ENCODE results near the gene PLEKHH2. TPM values are rescaled to one million over a fixed set of nuclear protein-coding genes. Genes with fewer than 3 reads are reported as not detected.

The PLEKHH2 gene
- polyA plus RNA-seq, 1 donor = 14.7 TPM

GRCh38 chr2:43787895-43788294 lies 150.8 kb downstream of the PLEKHH2 start:
- peaks cover 27% of the 10 kb centered on the region for H3K36me3 ChIP-seq (ENCODE audit: control insufficient read depth, insufficient read depth, low read length)
- H3K27ac ChIP-seq (ENCODE audit: low read length) = no peak overlapping the region
- no peaks in the 10 kb centered on the region for H3K4me1 ChIP-seq (ENCODE audit: control insufficient read depth, insufficient read depth, low read length)
- no peak for DNase-seq
- no peaks in the 10 kb centered on the region for H3K9me3 ChIP-seq (ENCODE audit: control insufficient read depth, low read depth, low read length)
- H3K27me3 ChIP-seq (ENCODE audit: control insufficient read depth, insufficient read depth, low read length) = no peaks in the 10 kb centered on the region
- H3K4me3 ChIP-seq (ENCODE audit: low read length) = no peak overlapping the region

GRCh38 chr2:43788646-43789045 lies 151.6 kb downstream of the PLEKHH2 start:
- no peaks in the 10 kb centered on the region for H3K9me3 ChIP-seq (ENCODE audit: control insufficient read depth, low read depth, low read length)
- no peak overlapping the region for H3K4me3 ChIP-seq (ENCODE audit: low read length)
- H3K36me3 ChIP-seq (ENCODE audit: control insufficient read depth, insufficient read depth, low read length) = peaks cover 29% of the 10 kb centered on the region
- no peak for DNase-seq
- WGBS (ENCODE audit: insufficient coverage, low lambda C conversion rate) = no CpG with 5 or more reads among the region's 1 CpG
- no peaks in the 10 kb centered on the region for H3K4me1 ChIP-seq (ENCODE audit: control insufficient read depth, insufficient read depth, low read length)
- H3K27me3 ChIP-seq (ENCODE audit: control insufficient read depth, insufficient read depth, low read length) = no peaks in the 10 kb centered on the region
- H3K27ac ChIP-seq (ENCODE audit: low read length) = no peak overlapping the region

GRCh38 chr2:43790147-43790546 lies 153.1 kb downstream of the PLEKHH2 start:
- no peak for DNase-seq
- H3K9me3 ChIP-seq (ENCODE audit: control insufficient read depth, low read depth, low read length) = no peaks in the 10 kb centered on the region
- WGBS (ENCODE audit: insufficient coverage, low lambda C conversion rate) = 84% methylated on average over 4 of the region's 5 CpGs
- H3K4me1 ChIP-seq (ENCODE audit: control insufficient read depth, insufficient read depth, low read length) = no peaks in the 10 kb centered on the region
- no peaks in the 10 kb centered on the region for H3K27me3 ChIP-seq (ENCODE audit: control insufficient read depth, insufficient read depth, low read length)
- H3K36me3 ChIP-seq (ENCODE audit: control insufficient read depth, insufficient read depth, low read length) = peaks cover 27% of the 10 kb centered on the region
- no peak overlapping the region for H3K27ac ChIP-seq (ENCODE audit: low read length)
- H3K4me3 ChIP-seq (ENCODE audit: low read length) = no peak overlapping the region

GRCh38 chr2:43791035-43791765 lies 154.1 kb downstream of the PLEKHH2 start:
- no peaks in the 10 kb centered on the region for H3K27me3 ChIP-seq (ENCODE audit: control insufficient read depth, insufficient read depth, low read length)
- no CpG with 5 or more reads among the region's 2 CpGs for WGBS (ENCODE audit: insufficient coverage, low lambda C conversion rate)
- DNase-seq = no peak
- H3K4me3 ChIP-seq (ENCODE audit: low read length) = no peak overlapping the region
- no peaks in the 10 kb centered on the region for H3K4me1 ChIP-seq (ENCODE audit: control insufficient read depth, insufficient read depth, low read length)
- H3K27ac ChIP-seq (ENCODE audit: low read length) = no peak overlapping the region
- H3K36me3 ChIP-seq (ENCODE audit: control insufficient read depth, insufficient read depth, low read length) = peaks cover 25% of the 10 kb centered on the region
- no peaks in the 10 kb centered on the region for H3K9me3 ChIP-seq (ENCODE audit: control insufficient read depth, low read depth, low read length)

- no peaks in the 10 kb centered on the region for H3K4me1 ChIP-seq (ENCODE audit: control insufficient read depth, insufficient read depth, low read length)
- H3K27me3 ChIP-seq (ENCODE audit: control insufficient read depth, insufficient read depth, low read length) = no peaks in the 10 kb centered on the region
- no peaks in the 10 kb centered on the region for H3K9me3 ChIP-seq (ENCODE audit: control insufficient read depth, low read depth, low read length)
- DNase-seq = no peak
- no peak overlapping the region for H3K4me3 ChIP-seq (ENCODE audit: low read length)
- no CpG with 5 or more reads among the region's 3 CpGs for WGBS (ENCODE audit: insufficient coverage, low lambda C conversion rate)
- H3K27ac ChIP-seq (ENCODE audit: low read length) = no peak overlapping the region
- H3K36me3 ChIP-seq (ENCODE audit: control insufficient read depth, insufficient read depth, low read length) = peaks cover 28% of the 10 kb centered on the region
These were observed 155.6 kb downstream of the PLEKHH2 start for GRCh38 chr2:43792653-43793052.

GRCh38 chr2:43794956-43795355 lies 157.9 kb downstream of the PLEKHH2 start:
- no peaks in the 10 kb centered on the region for H3K27me3 ChIP-seq (ENCODE audit: control insufficient read depth, insufficient read depth, low read length)
- 100% methylated on average over 1 of the region's 9 CpGs for WGBS (ENCODE audit: insufficient coverage, low lambda C conversion rate)
- no peaks in the 10 kb centered on the region for H3K9me3 ChIP-seq (ENCODE audit: control insufficient read depth, low read depth, low read length)
- H3K4me1 ChIP-seq (ENCODE audit: control insufficient read depth, insufficient read depth, low read length) = no peaks in the 10 kb centered on the region
- no peak for DNase-seq
- H3K36me3 ChIP-seq (ENCODE audit: control insufficient read depth, insufficient read depth, low read length) = peaks cover 20% of the 10 kb centered on the region
- no peak overlapping the region for H3K27ac ChIP-seq (ENCODE audit: low read length)
- no peak overlapping the region for H3K4me3 ChIP-seq (ENCODE audit: low read length)

- no CpG with 5 or more reads among the region's 1 CpG for WGBS (ENCODE audit: insufficient coverage, low lambda C conversion rate)
- no peaks in the 10 kb centered on the region for H3K9me3 ChIP-seq (ENCODE audit: control insufficient read depth, low read depth, low read length)
- H3K4me1 ChIP-seq (ENCODE audit: control insufficient read depth, insufficient read depth, low read length) = no peaks in the 10 kb centered on the region
- H3K27me3 ChIP-seq (ENCODE audit: control insufficient read depth, insufficient read depth, low read length) = no peaks in the 10 kb centered on the region
- DNase-seq = no peak
- H3K36me3 ChIP-seq (ENCODE audit: control insufficient read depth, insufficient read depth, low read length) = peaks cover 19% of the 10 kb centered on the region
- no peak overlapping the region for H3K4me3 ChIP-seq (ENCODE audit: low read length)
- H3K27ac ChIP-seq (ENCODE audit: low read length) = no peak overlapping the region
These were observed 159.1 kb downstream of the PLEKHH2 start for GRCh38 chr2:43796206-43796605.

GRCh38 chr2:43798300-43798699 lies 161.2 kb downstream of the PLEKHH2 start:
- no peak for DNase-seq
- H3K9me3 ChIP-seq (ENCODE audit: control insufficient read depth, low read depth, low read length) = no peaks in the 10 kb centered on the region
- 61% methylated on average over 2 of the region's 4 CpGs for WGBS (ENCODE audit: insufficient coverage, low lambda C conversion rate)

GRCh38 chr2:43800894-43801293 lies 163.8 kb downstream of the PLEKHH2 start:
- Histone ChIP-seq H3K9me3 (ENCODE audit: control insufficient read depth, low read depth, low read length) (no peaks in the 10 kb centered on the region), H3K4me3 (ENCODE audit: low read length) (no peak overlapping the region), H3K4me1 (ENCODE audit: control insufficient read depth, insufficient read depth, low read length) (peaks cover 12% of the 10 kb centered on the region), H3K27me3 (ENCODE audit: control insufficient read depth, insufficient read depth, low read length) (no peaks in the 10 kb centered on the region), H3K36me3 (ENCODE audit: control insufficient read depth, insufficient read depth, low read length) (peaks cover 14% of the 10 kb centered on the region), H3K27ac (ENCODE audit: low read length) (no peak overlapping the region)
- no peak for DNase-seq

More at GRCh38 chr2:43798300-43798699, 161.2 kb downstream of the PLEKHH2 start:
- H3K4me1 ChIP-seq (ENCODE audit: control insufficient read depth, insufficient read depth, low read length) = no peaks in the 10 kb centered on the region
- peaks cover 12% of the 10 kb centered on the region for H3K36me3 ChIP-seq (ENCODE audit: control insufficient read depth, insufficient read depth, low read length)
- H3K27me3 ChIP-seq (ENCODE audit: control insufficient read depth, insufficient read depth, low read length) = no peaks in the 10 kb centered on the region
- no peak overlapping the region for H3K27ac ChIP-seq (ENCODE audit: low read length)
- no peak overlapping the region for H3K4me3 ChIP-seq (ENCODE audit: low read length)

GRCh38 chr2:43802135-43802534 lies 165.1 kb downstream of the PLEKHH2 start:
- peak in 1 of 2 donors; percentile 39 for DNase-seq
- Histone ChIP-seq H3K36me3 (ENCODE audit: control insufficient read depth, insufficient read depth, low read length) (peaks cover 7% of the 10 kb centered on the region), H3K4me1 (ENCODE audit: control insufficient read depth, insufficient read depth, low read length) (peaks cover 18% of the 10 kb centered on the region), H3K27ac (ENCODE audit: low read length) (no peak overlapping the region), H3K4me3 (ENCODE audit: low read length) (no peak overlapping the region), H3K27me3 (ENCODE audit: control insufficient read depth, insufficient read depth, low read length) (no peaks in the 10 kb centered on the region), H3K9me3 (ENCODE audit: control insufficient read depth, low read depth, low read length) (no peaks in the 10 kb centered on the region)
- WGBS (ENCODE audit: insufficient coverage, low lambda C conversion rate) = 67% methylated on average over 1 of the region's 2 CpGs

GRCh38 chr2:43803113-43803512 lies 166.1 kb downstream of the PLEKHH2 start:
- H3K27me3 ChIP-seq (ENCODE audit: control insufficient read depth, insufficient read depth, low read length) = no peaks in the 10 kb centered on the region
- DNase-seq = no peak
- peaks cover 6% of the 10 kb centered on the region for H3K36me3 ChIP-seq (ENCODE audit: control insufficient read depth, insufficient read depth, low read length)
- no peaks in the 10 kb centered on the region for H3K9me3 ChIP-seq (ENCODE audit: control insufficient read depth, low read depth, low read length)
- no CpG with 5 or more reads among the region's 1 CpG for WGBS (ENCODE audit: insufficient coverage, low lambda C conversion rate)
- H3K4me3 ChIP-seq (ENCODE audit: low read length) = no peak overlapping the region
- peaks cover 26% of the 10 kb centered on the region for H3K4me1 ChIP-seq (ENCODE audit: control insufficient read depth, insufficient read depth, low read length)
- H3K27ac ChIP-seq (ENCODE audit: low read length) = no peak overlapping the region

Data from large intestine (tissue), 3 donors.